AG04449 (cell line): ENCODE data around the gene LSM3.

ENCODE experiments used
- CTCF ChIA-PET: fragments of 350-600 bp; formaldehyde crosslinking; extraction: SDS; loops from one replicate; lab custom pipeline; 2021; ENCODE audit warnings: antibody characterized with exemption; lab: Yijun Ruan, JAX
- POLR2A ChIA-PET: fragments of 400-600, 350-600 bp; formaldehyde crosslinking; extraction: SDS; loops from one replicate; lab custom pipeline; 2020; ENCODE audit warnings: antibody characterized with exemption, inconsistent platforms; lab: Yijun Ruan, JAX
- DNase-seq: peaks from one replicate; pipeline ENCODE4 v3.0.0-alpha.2; 2010; ENCODE audit warnings: low read depth, low spot score
- H3K4me3 ChIP-seq: 2 replicates; pipeline ENCODE4 v1.5.1; 2011; ENCODE audit warnings: low read depth, mild to moderate bottlenecking, control low read depth, low read length
- CTCF ChIP-seq: IDR thresholded peaks from one replicate; pipeline ENCODE4 v1.5.1; 2011; ENCODE audit warnings: mild to moderate bottlenecking, moderate library complexity, low read length, control low read depth, inconsistent platforms; ENCODE audit not compliant: insufficient read depth; ENCODE audit errors: missing control alignments

Gene LSM3

GRCh38 chr3:14157951-14158350 is 20.7 kb upstream of the LSM3 start:
- ChIA-PET CTCF (interaction anchor here (1.6 kb wide), 1 partner anchor 13 kb away, joined by 4 read pairs; no protein-coding TSS in a partner anchor), POLR2A (no interaction called here)
- no peak for DNase-seq
- no peak overlapping the region for H3K4me3 ChIP-seq
- TF ChIP-seq CTCF: no peak

GRCh38 chr3:14158370-14158769 is 20.2 kb upstream of the LSM3 start:
- TF ChIP-seq CTCF: no peak
- ChIA-PET POLR2A (no interaction called here), CTCF (interaction anchor here (0.8 kb wide), 1 partner anchor 302 kb away, joined by 3 read pairs; no protein-coding TSS in a partner anchor)

GRCh38 chr3:14159426-14159825 is 19.2 kb upstream of the LSM3 start:
- ChIA-PET CTCF (interaction anchor here (0.7 to 1.7 kb wide), 3 partner anchors 11 to 309 kb away, joined by 3 to 5 read pairs (median 4); no protein-coding TSS in a partner anchor), POLR2A (no interaction called here)
- TF ChIP-seq CTCF: no peak
- DNase-seq: no peak
- no peak overlapping the region for H3K4me3 ChIP-seq

More at GRCh38 chr3:14158370-14158769, 20.2 kb upstream of the LSM3 start:
- H3K4me3 ChIP-seq: no peak overlapping the region
- DNase-seq: no peak

- CTCF ChIA-PET: interaction anchor here (1.2 to 1.4 kb wide), 2 partner anchors 8 to 11 kb away, joined by 3 to 5 read pairs; no protein-coding TSS in a partner anchor
- TF ChIP-seq CTCF: no peak
- no peak for DNase-seq
- no peak overlapping the region for H3K4me3 ChIP-seq
- POLR2A ChIA-PET: no interaction called here
Observed at GRCh38 chr3:14161282-14161681, 17.3 kb upstream of the LSM3 start.

GRCh38 chr3:14162178-14162577 is 16.4 kb upstream of the LSM3 start:
- no peak for DNase-seq
- no peak overlapping the region for H3K4me3 ChIP-seq
- TF ChIP-seq CTCF: no peak
- CTCF ChIA-PET: interaction anchor here (1.4 to 1.5 kb wide), 2 partner anchors 9 to 42 kb away, joined by 5 read pairs; no protein-coding TSS in a partner anchor
- POLR2A ChIA-PET: no interaction called here

GRCh38 chr3:14166877-14167603 is 11.6 kb upstream of the LSM3 start:
- no peak for DNase-seq
- POLR2A ChIA-PET: interaction anchor here (1.4 kb wide), 1 partner anchor 11 kb away, joined by 6 read pairs; the partner anchor contains the start of genes LSM3 and XPC
- no peak overlapping the region for H3K4me3 ChIP-seq
- no peak for TF ChIP-seq CTCF
- CTCF ChIA-PET: interaction anchor here (1.0 to 2.9 kb wide), 5 partner anchors 12 to 301 kb away, joined by 3 to 8 read pairs (median 5); no protein-coding TSS in a partner anchor
